22Rv1 (cell line): ENCODE data around the gene VAX1.

Experiments
- H3K27ac ChIP-seq: fragments of 450-650 bp; 2 replicates; pipeline ENCODE4 v1.5.1; 2017
- ZFX ChIP-seq: fragments of 450-650 bp; IDR thresholded peaks from 2 replicates; pipeline ENCODE4 v1.6.1; 2017; ENCODE audit warnings: antibody characterized with exemption, borderline replicate concordance
- TF ChIP-seq, protein P1 (sequence below): fragments of 450-650 bp; IDR thresholded peaks from 2 replicates; pipeline ENCODE4 v1.5.1; 2017; ENCODE audit warnings: mild to moderate bottlenecking

Gene VAX1

GRCh38 chr10:117175215-117175900, 37.3 kb upstream of the VAX1 start:
- no peak overlapping the region for H3K27ac ChIP-seq
- no peak for TF ChIP-seq ZFX
- TF ChIP-seq, protein P1, sequence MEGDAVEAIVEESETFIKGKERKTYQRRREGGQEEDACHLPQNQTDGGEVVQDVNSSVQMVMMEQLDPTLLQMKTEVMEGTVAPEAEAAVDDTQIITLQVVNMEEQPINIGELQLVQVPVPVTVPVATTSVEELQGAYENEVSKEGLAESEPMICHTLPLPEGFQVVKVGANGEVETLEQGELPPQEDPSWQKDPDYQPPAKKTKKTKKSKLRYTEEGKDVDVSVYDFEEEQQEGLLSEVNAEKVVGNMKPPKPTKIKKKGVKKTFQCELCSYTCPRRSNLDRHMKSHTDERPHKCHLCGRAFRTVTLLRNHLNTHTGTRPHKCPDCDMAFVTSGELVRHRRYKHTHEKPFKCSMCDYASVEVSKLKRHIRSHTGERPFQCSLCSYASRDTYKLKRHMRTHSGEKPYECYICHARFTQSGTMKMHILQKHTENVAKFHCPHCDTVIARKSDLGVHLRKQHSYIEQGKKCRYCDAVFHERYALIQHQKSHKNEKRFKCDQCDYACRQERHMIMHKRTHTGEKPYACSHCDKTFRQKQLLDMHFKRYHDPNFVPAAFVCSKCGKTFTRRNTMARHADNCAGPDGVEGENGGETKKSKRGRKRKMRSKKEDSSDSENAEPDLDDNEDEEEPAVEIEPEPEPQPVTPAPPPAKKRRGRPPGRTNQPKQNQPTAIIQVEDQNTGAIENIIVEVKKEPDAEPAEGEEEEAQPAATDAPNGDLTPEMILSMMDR: peak; percentile 20

DNA sequence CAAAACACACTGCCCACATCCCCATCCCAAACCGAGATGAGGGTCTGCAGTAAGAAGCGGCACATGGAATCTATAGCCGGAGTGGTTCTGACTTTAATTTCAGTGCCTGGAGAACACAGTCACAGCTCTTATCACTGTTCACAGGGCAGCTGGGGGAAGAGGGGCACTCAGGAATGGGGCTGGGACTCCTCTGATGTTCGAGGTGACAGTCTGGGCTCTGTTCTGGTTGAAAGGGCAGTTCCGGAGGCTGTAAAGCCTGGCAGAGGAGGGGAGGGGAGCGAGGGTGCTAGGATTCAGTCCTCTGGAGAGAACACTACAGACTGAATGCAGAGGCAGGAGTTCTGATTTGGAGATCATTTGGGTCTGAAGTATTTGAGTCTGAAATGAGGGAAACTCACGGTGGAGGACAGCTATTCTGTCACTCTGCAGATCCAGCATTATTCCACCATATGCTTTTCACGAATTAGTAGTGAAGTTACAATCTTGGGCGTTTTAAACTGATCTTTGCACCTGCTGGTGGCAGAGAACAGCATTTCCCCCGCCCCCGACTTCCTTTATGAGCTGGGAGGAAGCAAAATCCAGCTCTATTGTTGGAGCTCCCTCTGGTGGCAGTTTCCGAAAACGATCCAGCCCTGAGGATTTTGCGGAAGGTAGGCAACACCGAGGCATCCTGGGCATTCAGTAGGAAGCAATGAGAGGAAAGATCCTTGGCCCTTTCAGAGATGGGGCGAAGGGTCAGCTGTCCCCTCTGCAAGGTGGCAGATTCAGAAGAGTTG, 36.6 kb upstream of the VAX1 start:
- no peak overlapping the region for H3K27ac ChIP-seq

GRCh38 chr10:117170244-117170643, 32.2 kb upstream of the VAX1 start:
- H3K27ac ChIP-seq: no peak overlapping the region
- TF ChIP-seq, protein P1: no peak
- TF ChIP-seq ZFX: no peak

More for the DNA sequence above, 36.6 kb upstream of the VAX1 start:
- TF ChIP-seq, protein P1: peak; percentile 89
- no peak for TF ChIP-seq ZFX

DNA sequence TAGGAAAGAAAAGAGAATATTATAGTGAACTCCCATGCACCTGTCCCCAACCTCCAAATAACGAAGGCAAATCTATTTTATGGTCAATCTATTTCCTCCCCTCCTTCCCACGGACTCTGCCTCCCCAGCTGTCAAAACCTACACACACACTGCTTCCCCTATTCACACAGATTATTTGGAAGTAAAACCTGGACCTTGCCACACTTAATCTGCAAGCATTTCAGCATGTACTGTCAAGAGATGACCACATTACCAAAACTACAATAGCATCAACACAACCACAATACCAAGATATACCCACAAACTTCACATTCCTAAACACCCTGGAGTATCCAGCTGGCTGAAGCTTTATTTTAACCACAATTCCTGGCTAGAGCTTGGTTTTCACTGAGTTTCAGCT, 31.4 kb upstream of the VAX1 start:
- TF ChIP-seq ZFX: no peak
- TF ChIP-seq, protein P1: no peak

GRCh38 chr10:117168729-117169128, 30.7 kb upstream of the VAX1 start:
- no peak overlapping the region for H3K27ac ChIP-seq
- TF ChIP-seq, protein P1: no peak
- no peak for TF ChIP-seq ZFX

More for the DNA sequence above, 31.4 kb upstream of the VAX1 start:
- H3K27ac ChIP-seq: no peak overlapping the region

GRCh38 chr10:117167789-117168674, 30.0 kb upstream of the VAX1 start:
- H3K27ac ChIP-seq: no peak overlapping the region
- no peak for TF ChIP-seq ZFX
- TF ChIP-seq, protein P1: peak; percentile 96
